Caco-2 (cell line): ENCODE data around the gene KLRB1. TPM values are rescaled to one million over a fixed set of nuclear protein-coding genes. Genes with fewer than 3 reads are reported as not detected.

ENCODE experiments used
- BruUV-seq: library from RNA; stranded (reverse); fragments of 400-500 nt; replicated peaks from 2 replicates; lab custom pipeline; 2021; lab: Mats Ljungman, UMichigan
- CTCF ChIA-PET: fragments of 300-600 bp; sonication (Branson Sonifier 250); formaldehyde crosslinking; loops from one replicate; lab custom pipeline; 2022; ENCODE audit warnings: antibody characterized with exemption; lab: Charles Lee
- POLR2A ChIA-PET: fragments of 300-600 bp; sonication (Branson Sonifier 250); formaldehyde crosslinking; loops from one replicate; lab custom pipeline; 2022; ENCODE audit warnings: antibody characterized with exemption; lab: Charles Lee
- DNase-seq, 2 experiments: peaks; one replicate each; pipeline versions ENCODE4 v3.0.0 to v3.0.0-alpha.2; 2020 to 2022
- H3K27me3 ChIP-seq: replicated peaks from 2 replicates; pipeline ENCODE4 v1.6.0; 2011; ENCODE audit warnings: low read length; ENCODE audit not compliant: control insufficient read depth, insufficient read depth
- H3K36me3 ChIP-seq: 2 replicates; pipeline ENCODE4 v1.5.1; 2011; ENCODE audit warnings: low read length; ENCODE audit not compliant: control insufficient read depth, insufficient read depth
- H3K4me1 ChIP-seq: fragments of 250-450 bp; sonication (Bioruptor Pico); 2 replicates; pipeline ENCODE4 v1.5.1; 2020; ENCODE audit warnings: mild to moderate bottlenecking
- H3K4me3 ChIP-seq: 2 replicates; pipeline ENCODE4 v1.5.1; 2011; ENCODE audit warnings: low read depth, mild to moderate bottlenecking, control low read depth, low read length
- H3K9me3 ChIP-seq: fragments of 250-450 bp; sonication (Bioruptor Pico); 2 replicates; pipeline ENCODE4 v1.5.1; 2020; ENCODE audit warnings: mild to moderate bottlenecking, moderate library complexity
- H3K27ac Mint-ChIP-seq: one replicate; pipeline ENCODE4 v1.8.0; 2022; ENCODE audit warnings: mixed read lengths; ENCODE audit not compliant: unreplicated experiment
- H3K27me3 Mint-ChIP-seq: one replicate; pipeline ENCODE4 v1.8.0; 2022; ENCODE audit warnings: mixed read lengths; ENCODE audit not compliant: insufficient read depth, unreplicated experiment
- H3K36me3 Mint-ChIP-seq: one replicate; pipeline ENCODE4 v1.8.0; 2022; ENCODE audit warnings: mild to moderate bottlenecking, mixed read lengths; ENCODE audit not compliant: insufficient read depth, unreplicated experiment
- H3K4me1 Mint-ChIP-seq: one replicate; pipeline ENCODE4 v1.8.0; 2022; ENCODE audit warnings: low read depth, mixed read lengths; ENCODE audit not compliant: unreplicated experiment
- H3K4me3 Mint-ChIP-seq: one replicate; pipeline ENCODE4 v1.8.0; 2022; ENCODE audit warnings: mild to moderate bottlenecking, moderate library complexity, mixed read lengths; ENCODE audit not compliant: unreplicated experiment
- H3K9me3 Mint-ChIP-seq: one replicate; pipeline ENCODE4 v1.8.0; 2022; ENCODE audit warnings: mixed read lengths; ENCODE audit not compliant: unreplicated experiment
- intact Hi-C: fragments of 100-400 bp; cut with micrococcal nuclease; formaldehyde crosslinking; loops from one replicate; pipeline ENCODE4 v1.10.0; 2022; ENCODE audit not compliant: unreplicated experiment
- total RNA-seq: library from RNA; stranded (reverse); gene quantifications from 2 replicates; pipeline ENCODE4 v1.2.3, GENCODE V29; 2022
- TF ChIP-seq, protein P1 (sequence below), 2 experiments: fragments of 200-600 bp in 1 of 2; IDR thresholded peaks; 1 replicate in 1 of 2; 2 replicates in 1 of 2; pipeline versions ENCODE4 v1.5.1 to v1.8.0; 2011 to 2022; ENCODE audit warnings: antibody characterized with exemption in 1 of 2, control low read depth in 1 of 2, inconsistent platforms in 1 of 2, low read depth in 1 of 2, low read length in 1 of 2, mild to moderate bottlenecking in 1 of 2, moderate library complexity in 1 of 2; ENCODE audit not compliant: insufficient read depth in 1 of 2, severe bottlenecking in 1 of 2, unreplicated experiment in 1 of 2

KLRB1 gene
- total RNA-seq, 1 experiment from 2014 or later, result not detected

DNA sequence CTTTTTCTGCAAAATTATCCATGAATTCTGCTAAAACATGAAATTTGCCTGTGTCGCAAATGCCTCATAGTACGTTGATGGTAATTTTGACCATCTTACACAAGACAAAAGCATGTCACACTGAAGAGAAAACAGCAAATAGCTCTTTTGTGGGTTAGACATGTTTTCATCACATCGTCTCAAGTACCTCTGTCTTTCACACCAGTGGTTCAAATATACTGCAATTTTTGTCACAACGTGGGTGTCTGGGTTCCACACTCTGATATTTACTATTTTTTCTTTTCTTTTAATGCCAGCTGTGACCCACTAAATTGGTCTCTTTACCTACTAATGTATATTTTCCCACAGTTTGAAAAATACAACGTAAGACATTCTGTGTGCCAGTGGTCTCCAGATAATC is 10.4 kb downstream of the KLRB1 start:
- no peak overlapping the region for H3K27ac Mint-ChIP-seq
- BruUV-seq, result no TSS peak
- Histone ChIP-seq H3K9me3 (no peaks in the 10 kb centered on the region), H3K4me1 (peaks cover 35% of the 10 kb centered on the region), H3K36me3 (no peaks in the 10 kb centered on the region; the same call in 1 of the 2 replicates), H3K27me3 (no peaks in the 10 kb centered on the region), H3K4me3 (no peak overlapping the region)
- POLR2A ChIA-PET, result no interaction called here
- no peaks in the 10 kb centered on the region for H3K9me3 Mint-ChIP-seq
- no peak for DNase-seq
- CTCF ChIA-PET, result interaction anchor here (0.5 kb wide), 1 partner anchor 615 kb away, joined by 3 read pairs; no protein-coding TSS in a partner anchor
- H3K27me3 Mint-ChIP-seq, result no peaks in the 10 kb centered on the region
- H3K4me3 Mint-ChIP-seq, result no peak overlapping the region
- H3K4me1 Mint-ChIP-seq, result peaks cover 27% of the 10 kb centered on the region
- intact Hi-C loops, result no loop called here
- H3K36me3 Mint-ChIP-seq, result no peaks in the 10 kb centered on the region
- TF ChIP-seq, protein P1, sequence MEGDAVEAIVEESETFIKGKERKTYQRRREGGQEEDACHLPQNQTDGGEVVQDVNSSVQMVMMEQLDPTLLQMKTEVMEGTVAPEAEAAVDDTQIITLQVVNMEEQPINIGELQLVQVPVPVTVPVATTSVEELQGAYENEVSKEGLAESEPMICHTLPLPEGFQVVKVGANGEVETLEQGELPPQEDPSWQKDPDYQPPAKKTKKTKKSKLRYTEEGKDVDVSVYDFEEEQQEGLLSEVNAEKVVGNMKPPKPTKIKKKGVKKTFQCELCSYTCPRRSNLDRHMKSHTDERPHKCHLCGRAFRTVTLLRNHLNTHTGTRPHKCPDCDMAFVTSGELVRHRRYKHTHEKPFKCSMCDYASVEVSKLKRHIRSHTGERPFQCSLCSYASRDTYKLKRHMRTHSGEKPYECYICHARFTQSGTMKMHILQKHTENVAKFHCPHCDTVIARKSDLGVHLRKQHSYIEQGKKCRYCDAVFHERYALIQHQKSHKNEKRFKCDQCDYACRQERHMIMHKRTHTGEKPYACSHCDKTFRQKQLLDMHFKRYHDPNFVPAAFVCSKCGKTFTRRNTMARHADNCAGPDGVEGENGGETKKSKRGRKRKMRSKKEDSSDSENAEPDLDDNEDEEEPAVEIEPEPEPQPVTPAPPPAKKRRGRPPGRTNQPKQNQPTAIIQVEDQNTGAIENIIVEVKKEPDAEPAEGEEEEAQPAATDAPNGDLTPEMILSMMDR (IDR thresholded peaks at IDR 0.05; ENCODE audit: insufficient read depth in 1 of 2, low read depth in 1 of 2, low read length in 1 of 2, severe bottlenecking in 1 of 2, unreplicated experiment in 1 of 2), result no peak

GRCh38 chr12:9590441-9590840 is 17.3 kb downstream of the KLRB1 start:
- DNase-seq, result no peak
- TF ChIP-seq, protein P1 (IDR thresholded peaks at IDR 0.05; ENCODE audit: insufficient read depth in 1 of 2, low read depth in 1 of 2, low read length in 1 of 2, severe bottlenecking in 1 of 2, unreplicated experiment in 1 of 2), result no peak
- Mint-ChIP-seq H3K4me3 (no peak overlapping the region), H3K4me1 (no peaks in the 10 kb centered on the region), H3K27ac (no peak overlapping the region), H3K36me3 (no peaks in the 10 kb centered on the region), H3K9me3 (no peaks in the 10 kb centered on the region), H3K27me3 (no peaks in the 10 kb centered on the region)
- POLR2A ChIA-PET, result no interaction called here
- Histone ChIP-seq H3K4me3 (no peak overlapping the region), H3K27me3 (no peaks in the 10 kb centered on the region), H3K36me3 (no peaks in the 10 kb centered on the region), H3K9me3 (no peaks in the 10 kb centered on the region), H3K4me1 (no peaks in the 10 kb centered on the region)
- intact Hi-C loops, result no loop called here
- no TSS peak for BruUV-seq
- CTCF ChIA-PET, result no interaction called here

- intact Hi-C loops, result no loop called here
- CTCF ChIA-PET, result no interaction called here
- POLR2A ChIA-PET, result no interaction called here
- no peak overlapping the region for H3K4me3 Mint-ChIP-seq
- H3K27ac Mint-ChIP-seq, result no peak overlapping the region
- no peaks in the 10 kb centered on the region for H3K27me3 Mint-ChIP-seq
- no peaks in the 10 kb centered on the region for H3K9me3 Mint-ChIP-seq
- DNase-seq, result no peak
- no peaks in the 10 kb centered on the region for H3K4me1 ChIP-seq
- no peaks in the 10 kb centered on the region for H3K27me3 ChIP-seq
- H3K36me3 ChIP-seq, result no peaks in the 10 kb centered on the region
- no peaks in the 10 kb centered on the region for H3K9me3 ChIP-seq
- H3K4me3 ChIP-seq, result no peak overlapping the region
- H3K36me3 Mint-ChIP-seq, result no peaks in the 10 kb centered on the region
- TF ChIP-seq, protein P1 (IDR thresholded peaks at IDR 0.05; ENCODE audit: insufficient read depth in 1 of 2, low read depth in 1 of 2, low read length in 1 of 2, severe bottlenecking in 1 of 2, unreplicated experiment in 1 of 2), result no peak
- no TSS peak for BruUV-seq
- H3K4me1 Mint-ChIP-seq, result no peaks in the 10 kb centered on the region
Measured at GRCh38 chr12:9588749-9589148, 19.0 kb downstream of the KLRB1 start.
